ENCODE data around the gene HMGN4. TPM values are rescaled to one million over a fixed set of nuclear protein-coding genes. Genes with fewer than 3 reads are reported as not detected.
A peak's percentile ranks its signal among the peaks of the same experiment; 100 is the strongest.

The HMGN4 gene
- polyA plus RNA-seq, 1 experiment: 41.4 TPM

GRCh38 chr6:26594730-26595632 is 56.8 kb downstream of the HMGN4 start:
- DNase-seq (ENCODE audit: low read depth): no peak
- no peak for TF ChIP-seq CTCF (IDR thresholded peaks at IDR 0.05; ENCODE audit: insufficient read depth, low read depth, low read length)
- ChIA-PET POLR2A (no interaction called here), CTCF (interaction anchor here (0.6 to 3.8 kb wide), 39 partner anchors 11 to 548 kb away, joined by 3 to 51 read pairs (median 4); partner anchors contain the start of gene HMGN4)
- Histone ChIP-seq H3K4me3 (ENCODE audit: low read depth, low read length) (peak overlapping the region; percentile 55; the same call in 1 of the 2 replicates), H3K27me3 (ENCODE audit: control insufficient read depth, insufficient read depth, low read length) (no peaks in the 10 kb centered on the region), H3K36me3 (ENCODE audit: control insufficient read depth, insufficient read depth, low read length) (peaks cover 4% of the 10 kb centered on the region)

DNA sequence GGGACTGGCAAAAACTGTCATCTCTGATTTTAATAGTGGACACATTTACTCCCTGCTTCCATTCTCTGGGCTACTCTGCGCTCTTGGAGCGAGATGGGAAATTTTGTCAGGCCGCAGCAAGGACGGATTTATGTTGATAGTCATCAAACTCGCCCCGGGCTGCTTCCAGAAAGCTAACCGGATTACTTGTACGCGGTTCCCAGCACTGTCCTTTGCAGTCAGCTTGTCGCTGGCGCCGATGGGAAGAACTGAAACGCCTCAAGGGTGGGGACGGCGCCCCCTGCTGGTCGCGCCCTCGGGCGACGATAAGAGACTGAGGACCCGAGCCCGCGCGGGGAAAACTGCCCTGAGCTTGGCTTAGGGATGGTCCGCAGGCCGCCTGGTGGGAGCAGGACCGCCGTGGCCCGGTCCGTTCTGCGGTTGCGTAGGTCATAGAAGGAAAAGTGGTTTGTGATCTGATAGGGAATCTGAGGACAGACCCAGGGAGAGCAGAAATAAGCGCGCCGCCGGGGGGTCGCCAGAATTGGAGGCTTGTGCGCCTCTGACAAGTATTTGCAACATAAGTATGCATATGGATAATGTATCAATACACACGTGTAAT is 57.6 kb downstream of the HMGN4 start:
- no peak for DNase-seq (ENCODE audit: low read depth)
- TF ChIP-seq CTCF (IDR thresholded peaks at IDR 0.05; ENCODE audit: insufficient read depth, low read depth, low read length): peak; percentile 97
- POLR2A ChIA-PET: interaction anchor here (0.6 to 0.7 kb wide), 2 partner anchors 19 to 549 kb away, joined by 3 to 4 read pairs; no protein-coding TSS in a partner anchor
- H3K36me3 ChIP-seq (ENCODE audit: control insufficient read depth, insufficient read depth, low read length): peaks cover 4% of the 10 kb centered on the region
- no peaks in the 10 kb centered on the region for H3K27me3 ChIP-seq (ENCODE audit: control insufficient read depth, insufficient read depth, low read length)
- peak overlapping the region; percentile 55 for H3K4me3 ChIP-seq (ENCODE audit: low read depth, low read length)
- CTCF ChIA-PET: interaction anchor here (0.5 to 3.8 kb wide), 40 partner anchors 11 to 548 kb away, joined by 3 to 51 read pairs (median 4); partner anchors contain the start of gene HMGN4

Small RNA genes within 50 kb of the gene (small RNA-seq; reads per million reads assigned to genes)
- gene RNU6-502P (ENCODE audit: insufficient read length, low read depth, low replicate concordance): not detected

Other genes starting within 250 kb of the HMGN4 start
- gene BTN3A2, start 173.2 kb upstream of the HMGN4 start, polyA plus RNA-seq (2011; rRNA removed): 30.0 and 34.7 TPM in 2 replicates
- gene BTN2A2, start 155.3 kb upstream of the HMGN4 start, polyA plus RNA-seq (2011; rRNA removed): 11.0 and 14.3 TPM in 2 replicates
- gene BTN3A1, start 136.1 kb upstream of the HMGN4 start, polyA plus RNA-seq (2011; rRNA removed): 17.3 and 18.4 TPM in 2 replicates
- 13.7 and 15.2 TPM in 2 replicates for gene BTN3A3, start 97.9 kb upstream of the HMGN4 start, polyA plus RNA-seq (2011; rRNA removed)
- gene BTN2A1, start 80.4 kb upstream of the HMGN4 start, polyA plus RNA-seq (2011; rRNA removed): 30.4 and 34.7 TPM in 2 replicates
- not detected in 2 replicates for gene BTN1A1, start 38.1 kb upstream of the HMGN4 start, polyA plus RNA-seq (2011; rRNA removed)
- 16.1 and 18.4 TPM in 2 replicates for gene ABT1, start 58.6 kb downstream of the HMGN4 start, polyA plus RNA-seq (2011; rRNA removed)
- gene ZNF322, start 121.4 kb downstream of the HMGN4 start, polyA plus RNA-seq (2011; rRNA removed): 13.5 and 13.9 TPM in 2 replicates